Stimulated activated CD8-positive, alpha-beta memory T cell treated with anti-CD3 and anti-CD28 coated beads, Interleukin-4, amount 100 ng/mL, for 1 hour (primary cell): ENCODE data around the gene SPATS2L.

Experiments
- DNase-seq, 2 donors: peaks; one replicate each; pipeline ENCODE4 v3.0.0-alpha.2; 2020; ENCODE audit warnings: low read depth in 2 of 2, low spot score in 1 of 2

SPATS2L gene

GRCh38 chr2:200439981-200440380 is 133.5 kb downstream of the SPATS2L start:
- no peak for DNase-seq

DNA sequence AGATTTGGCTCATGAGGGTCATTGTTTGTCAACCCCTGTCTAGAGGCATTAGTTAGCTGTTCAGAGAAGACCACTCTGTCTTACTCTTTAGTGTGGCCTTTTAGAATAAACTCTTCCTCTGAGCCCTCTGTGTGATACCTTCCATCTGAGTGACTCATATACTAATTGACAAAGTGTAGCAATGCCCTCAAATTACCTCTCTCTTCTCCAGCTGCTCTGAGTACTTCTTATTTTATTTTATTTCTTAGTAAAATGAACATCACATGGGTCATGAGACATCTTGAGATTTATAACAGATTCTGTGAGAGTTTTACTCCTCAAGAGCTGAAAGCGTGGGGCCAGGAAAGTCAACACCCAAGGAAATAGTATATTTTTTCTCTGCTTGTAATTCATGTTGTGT is 136.0 kb downstream of the SPATS2L start:
- DNase-seq = no peak

- no peak for DNase-seq
Measured at GRCh38 chr2:200443376-200443775, 136.9 kb downstream of the SPATS2L start.

DNA sequence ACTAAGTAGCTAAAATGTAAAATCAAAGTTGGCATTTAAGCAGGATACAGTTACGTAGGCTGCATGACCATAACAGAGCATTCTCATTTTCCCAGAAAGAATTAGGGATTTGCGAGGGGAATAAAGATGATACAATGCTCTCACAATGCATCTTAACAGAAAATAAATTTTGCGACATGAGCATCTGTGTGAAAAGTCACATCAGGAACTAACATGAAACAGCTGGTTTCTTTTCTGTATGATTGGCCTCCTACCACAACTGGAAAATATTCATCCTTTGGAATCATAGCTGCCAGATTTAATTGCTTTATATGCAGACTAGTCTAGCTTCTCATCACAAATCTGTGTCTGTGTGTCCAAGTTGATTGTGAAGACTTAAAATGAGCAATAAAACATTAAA is 137.4 kb downstream of the SPATS2L start:
- DNase-seq = no peak

DNA sequence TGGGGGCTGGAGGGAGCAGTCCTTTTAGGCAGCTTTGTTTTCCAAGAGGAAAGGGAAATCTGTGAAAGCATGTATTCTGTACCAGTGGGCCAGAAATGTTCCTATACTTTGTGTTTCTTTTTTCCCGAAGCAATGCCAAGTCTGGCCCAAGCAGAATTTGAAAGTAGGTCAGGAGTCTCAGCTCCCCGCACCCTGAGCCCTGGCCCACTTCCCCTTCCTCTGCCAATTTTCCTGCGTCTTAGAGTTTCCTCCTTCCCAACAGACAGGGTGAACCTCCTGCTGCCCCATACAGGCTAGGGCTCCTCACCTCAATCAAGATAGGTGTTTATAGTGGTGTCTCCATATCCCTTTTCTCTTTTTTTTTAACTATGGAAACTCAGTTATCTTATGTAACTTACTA is 138.0 kb downstream of the SPATS2L start:
- DNase-seq = no peak

- DNase-seq = no peak
Measured at GRCh38 chr2:200445284-200445683, 138.8 kb downstream of the SPATS2L start.

GRCh38 chr2:200446612-200447011 is 140.1 kb downstream of the SPATS2L start:
- DNase-seq = no peak

DNA sequence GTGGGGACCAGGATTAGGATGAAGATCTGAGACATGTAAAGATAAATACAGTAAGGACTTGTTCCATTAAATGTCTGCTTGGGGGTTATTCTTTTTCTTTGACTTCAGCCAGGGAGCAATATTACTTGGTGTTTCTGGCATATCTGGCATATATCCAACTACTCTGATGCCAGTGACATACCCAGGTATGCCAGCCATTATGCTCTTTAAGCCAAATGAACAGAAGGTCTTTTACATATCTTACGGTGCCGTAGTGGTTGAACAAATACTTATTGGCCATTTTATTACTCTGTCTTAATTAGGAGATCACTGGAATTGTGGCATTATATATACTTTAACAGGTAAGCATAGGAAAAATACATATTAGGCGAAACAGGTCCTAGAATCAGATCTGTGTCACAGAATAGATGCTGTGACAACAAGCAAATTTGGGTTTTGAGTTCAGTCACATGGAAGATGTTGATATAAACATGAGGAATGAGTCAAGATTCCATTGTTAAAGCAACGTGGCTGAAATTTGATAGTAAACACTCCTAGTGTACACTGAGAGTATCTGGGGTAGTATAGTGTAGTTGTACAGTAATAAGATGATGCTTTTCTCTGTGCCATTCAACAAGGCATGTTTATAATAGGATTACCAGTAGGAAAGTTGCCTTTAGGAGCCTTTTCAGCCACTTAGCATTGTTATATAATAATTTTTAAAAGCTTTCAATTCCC is 140.8 kb downstream of the SPATS2L start:
- no peak for DNase-seq

DNA sequence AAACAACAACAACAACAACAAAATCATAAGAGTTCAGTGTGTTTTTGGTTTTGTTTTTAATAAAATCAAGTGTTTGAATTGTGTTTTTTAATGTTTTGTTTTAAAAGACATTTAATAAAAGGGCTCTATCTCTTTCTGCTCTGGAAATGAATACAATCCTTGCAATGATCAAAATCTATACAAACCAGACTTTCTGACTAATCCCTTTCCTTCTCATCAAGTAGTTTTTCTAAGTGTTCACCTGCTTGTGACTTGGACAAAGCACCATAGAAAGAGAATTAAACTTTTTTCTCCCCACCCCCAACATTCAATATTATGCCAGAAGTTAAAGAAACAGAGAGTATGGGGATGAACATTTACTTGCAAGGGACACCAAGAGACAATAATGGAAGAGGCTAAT is 142.0 kb downstream of the SPATS2L start:
- no peak for DNase-seq

DNA sequence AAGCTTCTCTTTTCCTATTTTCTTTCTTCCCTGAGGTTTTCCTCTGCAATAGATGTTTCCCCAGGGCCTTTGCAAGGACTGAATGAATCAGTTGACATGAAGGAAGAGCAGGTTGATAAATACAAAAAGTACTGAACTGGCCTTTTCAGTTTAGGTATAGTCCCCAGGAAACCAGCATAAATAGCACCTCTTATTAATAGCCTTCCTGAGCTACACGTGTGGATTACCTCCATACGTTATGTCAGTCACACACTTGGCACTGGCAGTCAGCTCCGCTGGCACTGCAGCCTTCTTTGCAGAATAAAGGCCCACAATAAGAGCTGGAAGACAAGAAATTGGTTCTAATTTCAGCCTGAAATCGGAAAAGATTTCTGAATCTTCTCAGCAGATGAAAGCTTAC is 142.7 kb downstream of the SPATS2L start:
- no peak for DNase-seq

DNA sequence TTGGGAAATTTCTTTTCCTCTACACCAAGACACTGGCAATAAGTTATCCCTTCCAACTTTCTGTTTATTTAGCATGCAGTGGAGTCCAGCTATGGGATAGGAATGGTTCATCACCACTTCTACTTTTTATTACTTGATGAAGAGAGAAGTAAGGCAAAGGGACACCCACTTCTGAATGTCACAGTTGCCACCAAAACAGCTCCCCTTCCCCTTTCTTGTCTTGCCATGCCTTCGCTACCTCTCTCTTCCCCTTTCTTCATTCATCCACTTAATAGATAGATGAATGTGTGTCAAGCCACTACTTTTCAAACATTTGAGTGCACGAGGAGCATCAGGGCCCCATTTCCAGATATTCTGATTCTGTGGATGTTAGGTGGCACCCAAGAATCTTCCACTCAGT is 143.8 kb downstream of the SPATS2L start:
- DNase-seq = no peak

DNA sequence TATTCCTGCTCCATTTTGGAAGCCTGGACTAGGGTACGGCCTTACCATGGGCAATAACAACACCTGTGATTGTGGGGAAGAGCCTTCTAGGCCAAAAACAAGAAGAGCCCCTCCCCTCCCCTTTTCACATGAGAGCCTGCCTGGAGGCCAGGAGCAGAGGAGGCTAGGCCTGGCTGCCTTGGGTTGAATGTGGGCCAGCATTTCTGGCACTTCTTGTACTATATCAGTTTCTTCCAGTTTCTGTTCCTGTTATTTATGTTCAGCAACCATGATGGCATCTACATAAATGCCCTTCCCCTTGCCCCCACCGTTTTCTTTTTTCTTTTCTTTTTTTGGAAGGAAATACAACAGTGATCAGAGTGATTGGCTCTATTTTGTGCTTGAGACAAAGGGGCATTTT is 145.0 kb downstream of the SPATS2L start:
- DNase-seq = no peak

- DNase-seq = no peak
Measured at GRCh38 chr2:200452377-200452776, 145.9 kb downstream of the SPATS2L start.

DNA sequence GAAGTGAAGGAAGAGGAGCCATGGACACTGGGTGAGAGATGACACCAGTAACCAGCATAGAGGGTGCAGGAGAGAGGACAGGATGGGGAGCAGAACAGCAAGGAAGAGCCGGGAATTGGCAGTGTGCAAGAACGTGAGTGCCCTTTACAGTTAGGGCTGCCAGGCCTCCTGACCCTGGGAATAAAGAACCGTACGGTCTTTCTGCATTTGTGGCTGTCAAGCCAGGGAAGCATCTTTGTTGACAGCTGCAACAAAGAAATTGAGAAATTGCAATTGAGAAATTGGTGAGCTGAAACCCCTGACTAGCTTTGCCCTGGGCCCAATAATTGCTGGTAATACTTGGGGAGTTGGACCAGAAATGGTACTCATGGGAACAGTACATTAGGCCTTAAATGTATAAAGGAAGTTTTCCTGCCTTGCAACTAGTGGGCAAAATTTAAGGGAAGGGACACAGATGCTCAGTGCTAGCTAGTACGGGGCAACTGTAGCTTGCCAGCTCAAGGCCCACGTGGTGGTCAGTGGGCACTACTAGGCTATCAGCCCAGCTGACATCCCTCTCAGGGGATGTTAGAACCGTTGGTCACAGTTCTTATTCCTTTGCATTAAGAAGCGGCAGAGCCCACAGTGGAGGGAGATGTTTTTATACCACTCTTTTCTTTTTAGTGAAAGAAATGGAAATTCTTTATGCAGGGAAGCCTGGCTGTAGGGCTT is 146.8 kb downstream of the SPATS2L start:
- no peak for DNase-seq

DNA sequence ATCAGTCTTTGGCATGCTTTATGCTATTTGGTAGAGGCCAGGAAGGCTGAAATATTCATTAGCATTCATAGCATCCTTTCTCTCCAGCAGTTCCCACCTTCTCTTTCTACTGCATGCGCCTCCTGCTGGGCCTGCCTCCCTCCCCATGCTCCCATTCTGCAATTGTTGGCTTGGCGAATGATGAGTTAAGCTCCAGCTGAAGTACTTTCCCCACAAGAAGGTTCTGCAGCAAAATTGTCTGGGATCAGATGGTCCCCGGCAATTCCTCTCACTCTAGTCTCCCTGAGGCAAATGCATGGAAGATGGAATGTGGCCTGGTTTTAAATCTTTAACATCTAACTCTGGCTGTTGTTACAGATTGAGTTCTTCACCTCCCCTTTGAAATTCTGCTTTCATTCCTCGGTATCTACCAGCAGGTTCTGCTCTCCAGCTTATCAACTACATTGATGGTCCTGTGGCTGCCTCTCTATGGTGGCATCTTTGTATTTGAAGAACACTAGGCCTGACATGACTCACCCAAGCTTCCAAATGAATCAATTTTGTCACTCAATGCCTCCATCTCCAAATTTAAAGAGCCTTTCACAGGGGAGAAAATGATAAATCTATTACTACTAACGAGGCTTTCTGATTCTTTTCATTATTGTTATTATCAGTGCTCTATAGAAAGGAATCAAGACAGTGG is 147.5 kb downstream of the SPATS2L start:
- DNase-seq = no peak

DNA sequence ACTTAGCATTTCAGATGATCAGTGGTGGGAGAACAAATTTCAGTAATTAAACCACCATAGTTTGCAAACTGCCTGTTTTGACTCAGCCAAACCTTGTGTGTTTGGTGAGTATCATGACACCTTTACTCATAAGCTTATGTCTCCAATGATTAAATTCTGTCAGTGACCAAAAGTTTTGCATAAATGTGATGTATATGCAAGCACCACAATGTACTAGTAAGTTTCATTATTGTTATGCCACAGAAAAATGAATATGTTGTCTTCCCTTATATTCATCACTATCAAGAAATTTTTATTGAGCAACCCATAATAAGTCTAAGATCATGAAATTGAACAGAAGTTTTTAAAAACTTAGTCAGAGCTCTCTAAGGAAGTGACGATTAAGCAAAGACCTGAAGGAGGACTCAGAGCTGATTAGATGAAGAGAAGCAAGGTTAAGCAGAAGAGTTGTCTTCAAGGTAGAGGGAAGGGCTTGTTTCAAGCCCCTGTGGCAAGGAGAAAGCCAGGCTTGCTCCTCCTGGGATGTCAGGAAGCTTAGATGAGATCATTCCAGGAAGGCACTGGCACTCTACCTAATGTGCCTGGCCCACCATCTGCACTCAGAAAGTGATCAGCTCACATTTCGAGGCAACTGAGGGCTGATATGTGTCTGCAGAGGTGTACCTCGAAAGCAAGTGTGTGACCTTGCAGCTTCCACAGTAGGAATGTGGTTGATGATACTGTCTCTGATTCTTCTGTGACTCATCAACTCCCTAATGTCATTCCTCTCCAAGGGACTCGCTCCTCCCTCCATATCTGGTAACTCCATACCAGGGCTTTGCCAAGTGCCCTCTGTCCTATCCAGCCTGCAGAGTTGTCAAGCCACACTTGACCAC is 148.7 kb downstream of the SPATS2L start:
- DNase-seq = no peak

- DNase-seq = no peak
Measured at GRCh38 chr2:200455958-200456421, 149.5 kb downstream of the SPATS2L start.

DNA sequence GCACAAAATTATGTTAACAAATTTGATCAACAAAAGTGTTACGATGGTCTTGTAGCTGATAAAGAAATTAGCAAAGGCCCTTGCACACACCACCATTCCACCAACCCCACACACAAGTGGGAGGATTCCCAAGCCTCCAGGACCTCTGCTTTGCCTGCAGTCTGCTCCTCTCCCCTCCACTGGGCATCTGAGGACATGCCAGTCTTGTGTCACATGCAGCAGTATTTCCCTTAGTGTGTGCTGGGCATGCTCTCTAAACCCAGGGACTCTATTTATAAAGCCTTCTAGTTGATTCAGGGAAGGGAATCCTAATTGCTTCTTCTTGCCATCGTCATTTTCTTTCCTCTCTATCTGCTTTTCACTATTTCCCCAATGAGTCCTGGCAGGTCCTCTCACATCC is 150.1 kb downstream of the SPATS2L start:
- no peak for DNase-seq

GRCh38 chr2:200459101-200459500 is 152.6 kb downstream of the SPATS2L start:
- no peak for DNase-seq

GRCh38 chr2:200461846-200462710 is 155.6 kb downstream of the SPATS2L start:
- no peak for DNase-seq
